HCT116 (cell line): Measurements from ENCODE around the gene RAB21. TPM values are rescaled to one million over a fixed set of nuclear protein-coding genes. Genes with fewer than 3 reads are reported as not detected.

Source experiments
- ATAC-seq: fragments of 200-7000 bp; cut with Tn5 transposase; 2 replicates; pipeline ENCODE4 v1.9.1; 2020; ENCODE audit warnings: mild to moderate bottlenecking, moderate library complexity
- BruUV-seq: library from RNA; stranded (reverse); fragments of 400-500 nt; replicated peaks from 2 replicates; lab custom pipeline; 2021; lab: Mats Ljungman, UMichigan
- CTCF ChIA-PET: fragments of 300-600 bp; sonication (Branson Sonifier 250); formaldehyde crosslinking; loops from one replicate; lab custom pipeline; 2021; ENCODE audit warnings: antibody characterized with exemption; lab: Charles Lee
- POLR2A ChIA-PET: fragments of 300-600, 350-600 bp; sonication (Branson Sonifier 250); formaldehyde crosslinking; loops from one replicate; lab custom pipeline; 2021; ENCODE audit warnings: antibody characterized with exemption; lab: Charles Lee
- RAD21 ChIA-PET, 2 experiments: fragments of 300-600 bp; sonication (Branson Sonifier 250); formaldehyde crosslinking; loops; one replicate each; lab custom pipeline; 2023; ENCODE audit warnings: low total read pairs in 2 of 2; ENCODE audit not compliant: uncharacterized antibody in 2 of 2, unreplicated experiment in 2 of 2, low non-redundant PET in 1 of 2; lab: Charles Lee
- DNase-seq: peaks from one replicate; pipeline ENCODE4 v3.0.0-alpha.2; 2010; ENCODE audit warnings: low read depth, low spot score
- H2AFZ ChIP-seq: fragments of 200-600 bp; shearing (Covaris generic), sonication (generic); 2 replicates; pipeline ENCODE4 v1.6.1; 2017; ENCODE audit warnings: low read depth, mixed run types, mixed read lengths, antibody characterized with exemption, low read length; ENCODE audit not compliant: poor library complexity, severe bottlenecking
- H3K27ac ChIP-seq: 2 replicates; pipeline ENCODE4 v1.5.1; 2012; ENCODE audit warnings: low read depth, low read length
- H3K27me3 ChIP-seq: fragments of 200-600 bp; sonication (generic); 2 replicates; pipeline ENCODE4 v1.6.1; 2016; ENCODE audit warnings: mixed run types, low read length, mixed read lengths; ENCODE audit not compliant: insufficient read depth
- H3K36me3 ChIP-seq, 2 experiments: fragments of 200-500 bp in 1 of 2; fragments of 200-600 bp in 1 of 2; sonication (Bioruptor generic) in 1 of 2; sonication (generic) in 1 of 2; 2 replicates each; pipeline versions ENCODE4 v1.5.1 to v1.6.1; 2014 to 2016; ENCODE audit warnings: low read length in 2 of 2, inconsistent platforms in 1 of 2, mixed read lengths in 1 of 2, mixed run types in 1 of 2; ENCODE audit not compliant: insufficient read depth in 2 of 2, control insufficient read depth in 1 of 2
- H3K4me1 ChIP-seq, 2 experiments: fragments of 200-600 bp in 1 of 2; sonication (generic) in 1 of 2; 2 replicates each; pipeline versions ENCODE4 v1.5.1 to v1.6.1; 2012 to 2017; ENCODE audit warnings: low read length in 2 of 2, inconsistent platforms in 1 of 2, mild to moderate bottlenecking in 1 of 2, mixed read lengths in 1 of 2, mixed run types in 1 of 2, moderate library complexity in 1 of 2; ENCODE audit not compliant: insufficient read depth in 2 of 2, control insufficient read depth in 1 of 2
- H3K4me2 ChIP-seq: fragments of 200-600 bp; sonication (generic); 2 replicates; pipeline ENCODE4 v1.6.1; 2017; ENCODE audit warnings: mixed run types, low read length, mixed read lengths
- H3K4me3 ChIP-seq, 2 experiments: fragments of 200-600 bp in 1 of 2; sonication (generic) in 1 of 2; replicated peaks in 1 of 2; 2 replicates each; pipeline ENCODE4 v1.5.1; 2011 to 2016; ENCODE audit warnings: low read length in 2 of 2, control low read depth in 1 of 2, low read depth in 1 of 2, mild to moderate bottlenecking in 1 of 2, mixed read lengths in 1 of 2, mixed run types in 1 of 2
- H3K79me2 ChIP-seq: fragments of 200-600 bp; sonication (generic); 2 replicates; pipeline ENCODE4 v1.6.1; 2017; ENCODE audit warnings: mild to moderate bottlenecking, mixed run types, low read length, moderate library complexity, mixed read lengths; ENCODE audit not compliant: insufficient read depth
- H3K9ac ChIP-seq: fragments of 200-600 bp; sonication (generic); 2 replicates; pipeline ENCODE4 v1.6.1; 2016; ENCODE audit warnings: low read length, mixed read lengths
- H3K9me2 ChIP-seq: fragments of 200-600 bp; sonication (generic), shearing (Covaris generic); 2 replicates; pipeline ENCODE4 v1.6.1; 2017; ENCODE audit warnings: mixed run types, mild to moderate bottlenecking, moderate library complexity; ENCODE audit not compliant: insufficient read depth
- H3K9me3 ChIP-seq, 2 experiments: fragments of 200-500 bp in 1 of 2; fragments of 200-600 bp in 1 of 2; sonication (Bioruptor generic) in 1 of 2; sonication (generic) in 1 of 2; 2 replicates each; pipeline ENCODE4 v1.6.1; 2014 to 2017; ENCODE audit warnings: low read length in 2 of 2, mixed read lengths in 2 of 2, inconsistent platforms in 1 of 2, low read depth in 1 of 2, mild to moderate bottlenecking in 1 of 2, mixed run types in 1 of 2, moderate library complexity in 1 of 2; ENCODE audit not compliant: control insufficient read depth in 1 of 2, insufficient read depth in 1 of 2
- H4K20me1 ChIP-seq: fragments of 200-600 bp; sonication (generic), shearing (Covaris generic); 2 replicates; pipeline ENCODE4 v1.6.1; 2017; ENCODE audit warnings: mixed run types, mild to moderate bottlenecking, moderate library complexity; ENCODE audit not compliant: insufficient read depth
- CBX3 ChIP-seq: IDR thresholded peaks from 2 replicates; pipeline ENCODE4 v1.6.1; 2012; ENCODE audit warnings: low read depth
- CEBPB ChIP-seq: IDR thresholded peaks from 2 replicates; pipeline ENCODE4 v1.6.1; 2012; ENCODE audit warnings: low read depth
- EGR1 ChIP-seq: IDR thresholded peaks from 2 replicates; pipeline ENCODE4 v1.6.1; 2012; ENCODE audit warnings: low read depth
- ELF1 ChIP-seq: IDR thresholded peaks from 2 replicates; pipeline ENCODE4 v1.6.1; 2012; ENCODE audit warnings: low read depth, borderline replicate concordance
- EZH2 ChIP-seq: fragments of 200-600 bp; sonication (generic); IDR thresholded peaks from 2 replicates; pipeline ENCODE4 v1.6.1; 2017; ENCODE audit warnings: antibody characterized with exemption, mixed run types
- EZH2phosphoT487 ChIP-seq: fragments of 200-600 bp; IDR thresholded peaks from 2 replicates; pipeline ENCODE4 v1.6.1; 2018; ENCODE audit warnings: antibody characterized with exemption, borderline replicate concordance
- JUND ChIP-seq: IDR thresholded peaks from 2 replicates; pipeline ENCODE4 v1.6.1; 2012
- POLR2A ChIP-seq: IDR thresholded peaks from 2 replicates; pipeline ENCODE4 v1.7.0; 2011; ENCODE audit warnings: borderline replicate concordance; ENCODE audit not compliant: insufficient read depth, insufficient read length; ENCODE audit errors: extremely low read depth
- POLR2AphosphoS5 ChIP-seq: IDR thresholded peaks from 2 replicates; pipeline ENCODE4 v1.6.1; 2011; ENCODE audit warnings: mild to moderate bottlenecking, low read depth, low read length, moderate library complexity
- RAD21 ChIP-seq: IDR thresholded peaks from 2 replicates; pipeline ENCODE4 v1.6.1; 2012; ENCODE audit warnings: low read depth, mild to moderate bottlenecking
- SIN3A ChIP-seq: IDR thresholded peaks from 2 replicates; pipeline ENCODE4 v1.6.1; 2012; ENCODE audit warnings: low read depth
- SP1 ChIP-seq: IDR thresholded peaks from 2 replicates; pipeline ENCODE4 v1.6.1; 2012; ENCODE audit warnings: low read depth
- TCF7L2 ChIP-seq: IDR thresholded peaks from 2 replicates; pipeline ENCODE4 v1.7.0; 2011; ENCODE audit warnings: borderline replicate concordance, inconsistent platforms; ENCODE audit not compliant: insufficient read depth, insufficient read length; ENCODE audit errors: extremely low read depth
- YY1 ChIP-seq: IDR thresholded peaks from 2 replicates; pipeline ENCODE4 v1.6.1; 2011; ENCODE audit warnings: low read length, low read depth, moderate library complexity, mild to moderate bottlenecking; ENCODE audit not compliant: insufficient replicate concordance; ENCODE audit errors: extremely low read depth
- ZFX ChIP-seq: fragments of 450-650 bp; IDR thresholded peaks from 2 replicates; pipeline ENCODE4 v1.6.1; 2017
- intact Hi-C: fragments of 100-400 bp; cut with micrococcal nuclease; formaldehyde crosslinking; loops from 2 replicates; pipeline ENCODE4 v1.10.0; 2022
- total RNA-seq: library from RNA; stranded (reverse); gene quantifications from one replicate; pipeline ENCODE4 v1.2.1, GENCODE V29; 2021; ENCODE audit not compliant: unreplicated experiment
- TF ChIP-seq, protein P1 (sequence below): IDR thresholded peaks from 2 replicates; pipeline ENCODE4 v1.6.1; 2011; ENCODE audit warnings: mild to moderate bottlenecking, low read length, moderate library complexity; ENCODE audit not compliant: insufficient replicate concordance; ENCODE audit errors: extremely low read depth
- TF ChIP-seq, protein P2 (sequence below): IDR thresholded peaks from 2 replicates; pipeline ENCODE4 v1.6.1; 2012; ENCODE audit warnings: low read depth
- TF ChIP-seq, protein P3 (sequence below): IDR thresholded peaks from 2 replicates; pipeline ENCODE4 v1.6.1; 2012
- TF ChIP-seq, protein P4 (sequence below), 3 experiments: fragments of 200-600 bp in 1 of 3; sonication (generic) in 1 of 3; IDR thresholded peaks in 2 of 3; conservative IDR thresholded peaks in 1 of 3; 2 replicates each; pipeline ENCODE4 v1.5.1; 2012 to 2017; ENCODE audit warnings: low read depth in 2 of 3, low read length in 2 of 3, antibody characterized with exemption in 1 of 3, borderline replicate concordance in 1 of 3, control low read depth in 1 of 3, mild to moderate bottlenecking in 1 of 3, mixed read lengths in 1 of 3, mixed run types in 1 of 3, moderate library complexity in 1 of 3; ENCODE audit not compliant: insufficient read depth in 1 of 3
- TF ChIP-seq, protein P5 (sequence below): IDR thresholded peaks from 2 replicates; pipeline ENCODE4 v1.6.1; 2012

The RAB21 gene
- total RNA-seq, 1 experiment from 2014 or later: 57.1 TPM

DNA sequence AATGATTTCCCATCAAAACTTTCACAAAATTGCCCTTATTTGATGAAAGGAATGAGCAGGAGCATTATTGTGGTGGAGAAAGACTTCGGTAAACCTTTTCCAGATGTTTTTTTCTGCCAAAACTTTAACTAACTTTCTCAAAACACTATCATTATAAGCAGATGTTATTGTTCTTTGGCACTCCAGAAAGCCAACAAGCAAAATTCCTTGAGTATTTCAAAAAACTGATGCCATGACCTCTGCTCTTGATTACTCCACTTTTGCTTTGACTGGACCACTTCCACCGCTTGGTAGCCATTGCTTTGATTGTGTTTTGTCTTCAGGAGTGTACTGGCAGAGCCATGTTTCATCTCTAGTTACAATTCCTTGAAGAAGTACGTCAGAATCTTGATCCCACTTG lies 29.7 kb upstream of the RAB21 start:
- Histone ChIP-seq H3K4me2 (no peak overlapping the region), H3K9me2 (no peaks in the 10 kb centered on the region), H3K79me2 (no peaks in the 10 kb centered on the region), H3K9ac (no peak overlapping the region), H3K36me3 (no peaks in the 10 kb centered on the region), H2AFZ (no peak overlapping the region), H3K4me3 (no peak overlapping the region), H3K9me3 (no peaks in the 10 kb centered on the region), H4K20me1 (no peaks in the 10 kb centered on the region), H3K27me3 (no peaks in the 10 kb centered on the region), H3K27ac (no peak overlapping the region), H3K4me1 (peaks cover 0 to 6% of the 10 kb centered on the region in 2 experiments; a peak in 2 of 4 replicates)
- ChIA-PET RAD21 (no interaction called here), CTCF (no interaction called here), POLR2A (no interaction called here)
- DNase-seq (no peak), ATAC-seq (no peak)
- TF ChIP-seq EZH2: no peak
- no peak for TF ChIP-seq POLR2A
- no peak for TF ChIP-seq SIN3A
- no peak for TF ChIP-seq YY1
- TF ChIP-seq TCF7L2: no peak
- no peak for TF ChIP-seq CEBPB
- no peak for TF ChIP-seq JUND
- TF ChIP-seq, protein P1, sequence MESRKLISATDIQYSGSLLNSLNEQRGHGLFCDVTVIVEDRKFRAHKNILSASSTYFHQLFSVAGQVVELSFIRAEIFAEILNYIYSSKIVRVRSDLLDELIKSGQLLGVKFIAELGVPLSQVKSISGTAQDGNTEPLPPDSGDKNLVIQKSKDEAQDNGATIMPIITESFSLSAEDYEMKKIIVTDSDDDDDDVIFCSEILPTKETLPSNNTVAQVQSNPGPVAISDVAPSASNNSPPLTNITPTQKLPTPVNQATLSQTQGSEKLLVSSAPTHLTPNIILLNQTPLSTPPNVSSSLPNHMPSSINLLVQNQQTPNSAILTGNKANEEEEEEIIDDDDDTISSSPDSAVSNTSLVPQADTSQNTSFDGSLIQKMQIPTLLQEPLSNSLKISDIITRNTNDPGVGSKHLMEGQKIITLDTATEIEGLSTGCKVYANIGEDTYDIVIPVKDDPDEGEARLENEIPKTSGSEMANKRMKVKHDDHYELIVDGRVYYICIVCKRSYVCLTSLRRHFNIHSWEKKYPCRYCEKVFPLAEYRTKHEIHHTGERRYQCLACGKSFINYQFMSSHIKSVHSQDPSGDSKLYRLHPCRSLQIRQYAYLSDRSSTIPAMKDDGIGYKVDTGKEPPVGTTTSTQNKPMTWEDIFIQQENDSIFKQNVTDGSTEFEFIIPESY: no peak
- TF ChIP-seq EZH2phosphoT487: no peak
- TF ChIP-seq, protein P2, sequence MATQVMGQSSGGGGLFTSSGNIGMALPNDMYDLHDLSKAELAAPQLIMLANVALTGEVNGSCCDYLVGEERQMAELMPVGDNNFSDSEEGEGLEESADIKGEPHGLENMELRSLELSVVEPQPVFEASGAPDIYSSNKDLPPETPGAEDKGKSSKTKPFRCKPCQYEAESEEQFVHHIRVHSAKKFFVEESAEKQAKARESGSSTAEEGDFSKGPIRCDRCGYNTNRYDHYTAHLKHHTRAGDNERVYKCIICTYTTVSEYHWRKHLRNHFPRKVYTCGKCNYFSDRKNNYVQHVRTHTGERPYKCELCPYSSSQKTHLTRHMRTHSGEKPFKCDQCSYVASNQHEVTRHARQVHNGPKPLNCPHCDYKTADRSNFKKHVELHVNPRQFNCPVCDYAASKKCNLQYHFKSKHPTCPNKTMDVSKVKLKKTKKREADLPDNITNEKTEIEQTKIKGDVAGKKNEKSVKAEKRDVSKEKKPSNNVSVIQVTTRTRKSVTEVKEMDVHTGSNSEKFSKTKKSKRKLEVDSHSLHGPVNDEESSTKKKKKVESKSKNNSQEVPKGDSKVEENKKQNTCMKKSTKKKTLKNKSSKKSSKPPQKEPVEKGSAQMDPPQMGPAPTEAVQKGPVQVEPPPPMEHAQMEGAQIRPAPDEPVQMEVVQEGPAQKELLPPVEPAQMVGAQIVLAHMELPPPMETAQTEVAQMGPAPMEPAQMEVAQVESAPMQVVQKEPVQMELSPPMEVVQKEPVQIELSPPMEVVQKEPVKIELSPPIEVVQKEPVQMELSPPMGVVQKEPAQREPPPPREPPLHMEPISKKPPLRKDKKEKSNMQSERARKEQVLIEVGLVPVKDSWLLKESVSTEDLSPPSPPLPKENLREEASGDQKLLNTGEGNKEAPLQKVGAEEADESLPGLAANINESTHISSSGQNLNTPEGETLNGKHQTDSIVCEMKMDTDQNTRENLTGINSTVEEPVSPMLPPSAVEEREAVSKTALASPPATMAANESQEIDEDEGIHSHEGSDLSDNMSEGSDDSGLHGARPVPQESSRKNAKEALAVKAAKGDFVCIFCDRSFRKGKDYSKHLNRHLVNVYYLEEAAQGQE: no peak
- TF ChIP-seq, protein P3, sequence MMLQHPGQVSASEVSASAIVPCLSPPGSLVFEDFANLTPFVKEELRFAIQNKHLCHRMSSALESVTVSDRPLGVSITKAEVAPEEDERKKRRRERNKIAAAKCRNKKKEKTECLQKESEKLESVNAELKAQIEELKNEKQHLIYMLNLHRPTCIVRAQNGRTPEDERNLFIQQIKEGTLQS: no peak
- no peak for TF ChIP-seq ZFX
- TF ChIP-seq CBX3: no peak
- TF ChIP-seq, protein P4, sequence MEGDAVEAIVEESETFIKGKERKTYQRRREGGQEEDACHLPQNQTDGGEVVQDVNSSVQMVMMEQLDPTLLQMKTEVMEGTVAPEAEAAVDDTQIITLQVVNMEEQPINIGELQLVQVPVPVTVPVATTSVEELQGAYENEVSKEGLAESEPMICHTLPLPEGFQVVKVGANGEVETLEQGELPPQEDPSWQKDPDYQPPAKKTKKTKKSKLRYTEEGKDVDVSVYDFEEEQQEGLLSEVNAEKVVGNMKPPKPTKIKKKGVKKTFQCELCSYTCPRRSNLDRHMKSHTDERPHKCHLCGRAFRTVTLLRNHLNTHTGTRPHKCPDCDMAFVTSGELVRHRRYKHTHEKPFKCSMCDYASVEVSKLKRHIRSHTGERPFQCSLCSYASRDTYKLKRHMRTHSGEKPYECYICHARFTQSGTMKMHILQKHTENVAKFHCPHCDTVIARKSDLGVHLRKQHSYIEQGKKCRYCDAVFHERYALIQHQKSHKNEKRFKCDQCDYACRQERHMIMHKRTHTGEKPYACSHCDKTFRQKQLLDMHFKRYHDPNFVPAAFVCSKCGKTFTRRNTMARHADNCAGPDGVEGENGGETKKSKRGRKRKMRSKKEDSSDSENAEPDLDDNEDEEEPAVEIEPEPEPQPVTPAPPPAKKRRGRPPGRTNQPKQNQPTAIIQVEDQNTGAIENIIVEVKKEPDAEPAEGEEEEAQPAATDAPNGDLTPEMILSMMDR (IDR thresholded peaks at IDR 0.05 in 2 of 3, conservative IDR thresholded peaks at IDR 0.05 in 1 of 3; ENCODE audit: borderline replicate concordance in 1 of 3, insufficient read depth in 1 of 3, low read depth in 2 of 3, low read length in 2 of 3): no peak
- TF ChIP-seq EGR1: no peak
- TF ChIP-seq ELF1: no peak
- no peak for TF ChIP-seq SP1
- no peak for TF ChIP-seq RAD21
- TF ChIP-seq, protein P5, sequence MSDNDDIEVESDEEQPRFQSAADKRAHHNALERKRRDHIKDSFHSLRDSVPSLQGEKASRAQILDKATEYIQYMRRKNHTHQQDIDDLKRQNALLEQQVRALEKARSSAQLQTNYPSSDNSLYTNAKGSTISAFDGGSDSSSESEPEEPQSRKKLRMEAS: no peak
- TF ChIP-seq POLR2AphosphoS5: no peak
- intact Hi-C loops: no loop called here
- no TSS peak for BruUV-seq
